GM10266 (cell line): ENCODE data around the gene RPS5.

Experiments
- DNase-seq: peaks from one replicate; pipeline ENCODE4 v3.0.0; 2012; ENCODE audit errors: extremely low spot score
- TF ChIP-seq, protein P1 (sequence below): IDR thresholded peaks from 2 replicates; pipeline ENCODE4 v1.5.1; 2012; ENCODE audit warnings: mild to moderate bottlenecking, low read depth; ENCODE audit not compliant: control insufficient read depth, insufficient read depth; ENCODE audit errors: missing control alignments

The RPS5 gene

DNA sequence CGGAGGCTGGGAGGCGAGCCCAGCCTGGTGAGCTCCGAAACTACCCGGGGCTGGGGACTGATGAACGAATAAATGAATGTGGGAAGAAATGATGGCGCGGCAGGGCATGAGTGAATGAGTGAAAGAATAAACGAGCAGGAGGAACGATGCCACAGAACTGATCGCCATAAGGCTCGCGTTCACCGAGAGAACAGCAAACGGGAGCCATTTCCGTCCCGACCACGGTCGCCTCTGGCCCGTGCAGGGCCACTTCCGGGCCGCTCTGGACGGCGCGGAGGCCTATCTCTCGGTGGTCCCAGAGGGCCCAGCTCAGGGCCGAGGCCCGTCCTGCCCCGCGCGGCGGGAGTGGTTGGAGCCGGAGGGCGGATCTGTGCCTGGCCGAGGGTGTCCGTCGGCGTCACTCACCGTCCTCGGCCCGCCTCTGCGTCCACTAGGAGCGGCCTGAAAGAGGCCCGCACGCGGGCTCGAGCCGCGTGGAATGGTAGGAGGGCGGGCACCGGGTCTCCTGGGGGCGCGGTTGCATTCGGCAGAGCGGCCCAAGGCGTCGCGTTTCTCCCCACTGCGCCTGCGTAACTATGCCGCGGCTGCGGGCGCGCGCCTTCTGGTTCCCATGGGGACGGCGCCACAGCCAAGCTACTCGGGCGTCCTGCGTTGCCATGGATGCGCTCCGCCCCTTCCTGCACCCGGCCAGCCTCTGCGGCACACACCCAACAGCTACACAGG lies 24.6 kb upstream of the RPS5 start, which contains the start of gene ZNF497:
ZNF497 (minus strand) TSS at position 480 of the 723 bp plus-strand sequence. CDS start 5,116 bp downstream, outside the sequence.
- peak; percentile 100 for DNase-seq
- TF ChIP-seq, protein P1, sequence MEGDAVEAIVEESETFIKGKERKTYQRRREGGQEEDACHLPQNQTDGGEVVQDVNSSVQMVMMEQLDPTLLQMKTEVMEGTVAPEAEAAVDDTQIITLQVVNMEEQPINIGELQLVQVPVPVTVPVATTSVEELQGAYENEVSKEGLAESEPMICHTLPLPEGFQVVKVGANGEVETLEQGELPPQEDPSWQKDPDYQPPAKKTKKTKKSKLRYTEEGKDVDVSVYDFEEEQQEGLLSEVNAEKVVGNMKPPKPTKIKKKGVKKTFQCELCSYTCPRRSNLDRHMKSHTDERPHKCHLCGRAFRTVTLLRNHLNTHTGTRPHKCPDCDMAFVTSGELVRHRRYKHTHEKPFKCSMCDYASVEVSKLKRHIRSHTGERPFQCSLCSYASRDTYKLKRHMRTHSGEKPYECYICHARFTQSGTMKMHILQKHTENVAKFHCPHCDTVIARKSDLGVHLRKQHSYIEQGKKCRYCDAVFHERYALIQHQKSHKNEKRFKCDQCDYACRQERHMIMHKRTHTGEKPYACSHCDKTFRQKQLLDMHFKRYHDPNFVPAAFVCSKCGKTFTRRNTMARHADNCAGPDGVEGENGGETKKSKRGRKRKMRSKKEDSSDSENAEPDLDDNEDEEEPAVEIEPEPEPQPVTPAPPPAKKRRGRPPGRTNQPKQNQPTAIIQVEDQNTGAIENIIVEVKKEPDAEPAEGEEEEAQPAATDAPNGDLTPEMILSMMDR: peak; percentile 6

- TF ChIP-seq, protein P1: no peak
- no peak for DNase-seq
Observed at GRCh38 chr19:58364146-58364545, 22.9 kb upstream of the RPS5 start.

- TF ChIP-seq, protein P1: no peak
- no peak for DNase-seq
Observed at GRCh38 chr19:58366585-58367430, 20.3 kb upstream of the RPS5 start.

GRCh38 chr19:58367698-58368454 lies 19.2 kb upstream of the RPS5 start:
- TF ChIP-seq, protein P1: no peak
- DNase-seq: no peak

GRCh38 chr19:58368561-58369360 lies 18.3 kb upstream of the RPS5 start:
- no peak for DNase-seq
- TF ChIP-seq, protein P1: no peak

- no peak for DNase-seq
- TF ChIP-seq, protein P1: no peak
Observed at GRCh38 chr19:58372311-58373133, 14.5 kb upstream of the RPS5 start.
